ENCODE measurements around the gene ADAMTSL5.

GRCh38 chr19:1455336-1456120, 57.3 kb downstream of the ADAMTSL5 start:
- TF ChIP-seq, protein P1, sequence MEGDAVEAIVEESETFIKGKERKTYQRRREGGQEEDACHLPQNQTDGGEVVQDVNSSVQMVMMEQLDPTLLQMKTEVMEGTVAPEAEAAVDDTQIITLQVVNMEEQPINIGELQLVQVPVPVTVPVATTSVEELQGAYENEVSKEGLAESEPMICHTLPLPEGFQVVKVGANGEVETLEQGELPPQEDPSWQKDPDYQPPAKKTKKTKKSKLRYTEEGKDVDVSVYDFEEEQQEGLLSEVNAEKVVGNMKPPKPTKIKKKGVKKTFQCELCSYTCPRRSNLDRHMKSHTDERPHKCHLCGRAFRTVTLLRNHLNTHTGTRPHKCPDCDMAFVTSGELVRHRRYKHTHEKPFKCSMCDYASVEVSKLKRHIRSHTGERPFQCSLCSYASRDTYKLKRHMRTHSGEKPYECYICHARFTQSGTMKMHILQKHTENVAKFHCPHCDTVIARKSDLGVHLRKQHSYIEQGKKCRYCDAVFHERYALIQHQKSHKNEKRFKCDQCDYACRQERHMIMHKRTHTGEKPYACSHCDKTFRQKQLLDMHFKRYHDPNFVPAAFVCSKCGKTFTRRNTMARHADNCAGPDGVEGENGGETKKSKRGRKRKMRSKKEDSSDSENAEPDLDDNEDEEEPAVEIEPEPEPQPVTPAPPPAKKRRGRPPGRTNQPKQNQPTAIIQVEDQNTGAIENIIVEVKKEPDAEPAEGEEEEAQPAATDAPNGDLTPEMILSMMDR (IDR thresholded peaks at IDR 0.05; ENCODE audit: insufficient read depth, low read length, poor library complexity, severe bottlenecking) = no peak
- TF ChIP-seq EZH2phosphoT487 (conservative IDR thresholded peaks at IDR 0.05; ENCODE audit: low read length) = no peak

All from SU-DHL-6 (cell line).